HepG2 (cell line): Measurements from ENCODE around the gene SMIM22. TPM values are rescaled to one million over a fixed set of nuclear protein-coding genes. Genes with fewer than 3 reads are reported as not detected.
A peak's percentile ranks its signal among the peaks of the same experiment; 100 is the strongest.

Source experiments
- ARNT2 ChIP-seq: sonication (generic); formaldehyde crosslinking; IDR thresholded peaks from 2 replicates; pipeline ENCODE4 v1.8.0; 2022; ENCODE audit warnings: mild to moderate bottlenecking, low read depth, missing genetic modification reagents, moderate library complexity
- CSRNP1 ChIP-seq: sonication (generic); formaldehyde crosslinking; IDR thresholded peaks from 2 replicates; pipeline ENCODE4 v1.8.1; 2023; ENCODE audit warnings: mild to moderate bottlenecking, missing genetic modification reagents
- GPBP1L1 ChIP-seq: sonication (generic); formaldehyde crosslinking; IDR thresholded peaks from 2 replicates; pipeline ENCODE4 v1.5.0; 2020; ENCODE audit warnings: mild to moderate bottlenecking, missing genetic modification reagents
- GRHL1 ChIP-seq: sonication (generic); formaldehyde crosslinking; conservative IDR thresholded peaks from 2 replicates; pipeline ENCODE4 v1.8.0; 2022; ENCODE audit warnings: missing genetic modification reagents
- MTF1 ChIP-seq: sonication (generic); formaldehyde crosslinking; IDR thresholded peaks from 2 replicates; pipeline ENCODE4 v1.5.0; 2020; ENCODE audit warnings: missing genetic modification reagents
- PBX2 ChIP-seq: IDR thresholded peaks from 2 replicates; pipeline ENCODE4 v1.6.1; 2016; ENCODE audit warnings: control low read depth
- SIN3B ChIP-seq: fragments of 150-350 bp; IDR thresholded peaks from 2 replicates; pipeline ENCODE4 v1.6.1; 2014; ENCODE audit warnings: low read length
- SMYD3 ChIP-seq: sonication (generic); formaldehyde crosslinking; IDR thresholded peaks from 2 replicates; pipeline ENCODE4 v1.8.1; 2023; ENCODE audit warnings: mild to moderate bottlenecking, missing genetic modification reagents
- SP1 ChIP-seq, 2 experiments: fragments of 450-650 bp in 1 of 2; sonication (generic) in 1 of 2; formaldehyde crosslinking in 1 of 2; IDR thresholded peaks; 2 replicates each; pipeline versions ENCODE4 v1.4.0 to v1.6.1; 2016 to 2020; ENCODE audit warnings: missing genetic modification reagents in 1 of 2
- TERF1 ChIP-seq: sonication (generic); formaldehyde crosslinking; IDR thresholded peaks from 2 replicates; pipeline ENCODE4 v1.8.0; 2022; ENCODE audit warnings: mild to moderate bottlenecking, missing genetic modification reagents, moderate library complexity
- ZBTB37 ChIP-seq: sonication (generic); formaldehyde crosslinking; IDR thresholded peaks from 2 replicates; pipeline ENCODE4 v1.4.0; 2020; ENCODE audit warnings: mild to moderate bottlenecking, missing genetic modification reagents
- ZBTB42 ChIP-seq: sonication (generic); formaldehyde crosslinking; IDR thresholded peaks from 2 replicates; pipeline ENCODE4 v1.5.0; 2020; ENCODE audit warnings: mild to moderate bottlenecking, missing genetic modification reagents
- ZFP36L1 ChIP-seq: sonication (generic); formaldehyde crosslinking; IDR thresholded peaks from 2 replicates; pipeline ENCODE4 v1.8.0; 2022; ENCODE audit warnings: mild to moderate bottlenecking, missing genetic modification reagents, moderate library complexity
- ZHX1 ChIP-seq: sonication (generic); formaldehyde crosslinking; IDR thresholded peaks from 2 replicates; pipeline ENCODE4 v1.8.1; 2022; ENCODE audit warnings: low read depth, mild to moderate bottlenecking, missing genetic modification reagents
- ZNF335 ChIP-seq: sonication (generic); formaldehyde crosslinking; IDR thresholded peaks from 2 replicates; pipeline ENCODE4 v1.4.0; 2020; ENCODE audit warnings: missing genetic modification reagents
- ZSCAN29 ChIP-seq: sonication (generic); formaldehyde crosslinking; conservative IDR thresholded peaks from 2 replicates; pipeline ENCODE4 v1.4.0; 2020; ENCODE audit warnings: mild to moderate bottlenecking, missing genetic modification reagents
- polyA plus RNA-seq, 8 experiments: library from polyadenylated mRNA; depleted of rRNA in 3 of 8; stranded (reverse) in 7 of 8; unstranded in 1 of 8; fragments of >200 nt; fragmentation: Illumina TruSeq in 4 of 8; extraction: Trizol in 4 of 8; gene quantifications; 2 replicates each; pipeline versions ENCODE4 v1.2.1 to v1.2.3, GENCODE V29; 2011 to 2016; ENCODE audit warnings: low read depth in 4 of 8, missing spikeins in 1 of 8, mixed read lengths in 1 of 8; ENCODE audit not compliant: insufficient read depth in 1 of 8
- total RNA-seq, 5 experiments: library from RNA; depleted of rRNA; stranded (reverse); fragments of >200 nt; fragmentation: Illumina TruSeq; extraction: Trizol; gene quantifications; 2 replicates each; pipeline ENCODE4 v1.2.3, GENCODE V29; 2016; ENCODE audit warnings: low read depth in 1 of 5

SMIM22 gene
- total and polyA plus RNA-seq, 2 of the 13 experiments (the other 11 are each of a cell fraction or from before 2014, with no cell fraction given), result not detected

GRCh38 chr16:4768549-4769305 lies 26.4 kb upstream of the SMIM22 start (continued):
- TF ChIP-seq SIN3B (no peak), ZBTB42 (no peak), TERF1 (no peak), ZBTB37 (CRISPR knock-in tag) (no peak), MTF1 (CRISPR knock-in tag) (no peak), PBX2 (no peak), ZHX1 (CRISPR knock-in tag) (no peak), GPBP1L1 (CRISPR knock-in tag) (no peak), GRHL1 (no peak), ZSCAN29 (CRISPR knock-in tag) (0 out of 2 replicates have a peak, but pooled peaks have one; percentile 57), ARNT2 (CRISPR knock-in tag) (no peak), ZFP36L1 (CRISPR knock-in tag) (no peak), CSRNP1 (no peak), SMYD3 (CRISPR knock-in tag) (no peak), ZNF335 (CRISPR knock-in tag) (no peak; the same call in 1 of the 2 replicates), SP1 (IDR thresholded peaks at IDR 0.05) (no peak), SP1 (CRISPR knock-in tag; IDR thresholded peaks at IDR 0.05) (peak; percentile 79)
